Left renal pelvis (tissue), 4 donors: ENCODE measurements around the gene AFTPH. TPM values are rescaled to one million over a fixed set of nuclear protein-coding genes. Genes with fewer than 3 reads are reported as not detected.

Experiments used
- DNase-seq, 4 donors: peaks; one replicate each; pipeline ENCODE4 v3.0.0-alpha.2; 2013; ENCODE audit warnings: low read depth in 4 of 4, low spot score in 3 of 4
- polyA plus RNA-seq, 4 donors: library from polyadenylated mRNA; unstranded; fragments of 120-200 nt; gene quantifications; one replicate each; pipeline ENCODE4 v1.2.1, GENCODE V29; 2013; ENCODE audit not compliant: insufficient read length in 4 of 4

The AFTPH gene, protein sequence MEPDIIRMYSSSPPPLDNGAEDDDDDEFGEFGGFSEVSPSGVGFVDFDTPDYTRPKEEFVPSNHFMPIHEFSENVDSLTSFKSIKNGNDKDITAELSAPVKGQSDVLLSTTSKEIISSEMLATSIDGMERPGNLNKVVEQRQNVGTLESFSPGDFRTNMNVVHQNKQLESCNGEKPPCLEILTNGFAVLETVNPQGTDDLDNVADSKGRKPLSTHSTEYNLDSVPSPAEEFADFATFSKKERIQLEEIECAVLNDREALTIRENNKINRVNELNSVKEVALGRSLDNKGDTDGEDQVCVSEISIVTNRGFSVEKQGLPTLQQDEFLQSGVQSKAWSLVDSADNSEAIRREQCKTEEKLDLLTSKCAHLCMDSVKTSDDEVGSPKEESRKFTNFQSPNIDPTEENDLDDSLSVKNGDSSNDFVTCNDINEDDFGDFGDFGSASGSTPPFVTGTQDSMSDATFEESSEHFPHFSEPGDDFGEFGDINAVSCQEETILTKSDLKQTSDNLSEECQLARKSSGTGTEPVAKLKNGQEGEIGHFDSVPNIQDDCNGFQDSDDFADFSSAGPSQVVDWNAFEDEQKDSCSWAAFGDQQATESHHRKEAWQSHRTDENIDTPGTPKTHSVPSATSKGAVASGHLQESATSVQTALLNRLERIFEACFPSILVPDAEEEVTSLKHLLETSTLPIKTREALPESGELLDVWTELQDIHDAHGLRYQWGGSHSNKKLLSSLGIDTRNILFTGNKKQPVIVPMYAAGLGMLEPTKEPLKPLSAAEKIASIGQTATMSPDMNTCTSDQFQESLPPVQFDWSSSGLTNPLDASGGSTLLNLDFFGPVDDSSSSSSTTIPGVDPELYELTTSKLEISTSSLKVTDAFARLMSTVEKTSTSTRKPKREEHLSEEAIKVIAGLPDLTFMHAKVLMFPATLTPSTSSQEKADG
- polyA plus RNA-seq = 10 to 100 TPM; 30.5 to 78.5 (median 67.1) TPM

DNA sequence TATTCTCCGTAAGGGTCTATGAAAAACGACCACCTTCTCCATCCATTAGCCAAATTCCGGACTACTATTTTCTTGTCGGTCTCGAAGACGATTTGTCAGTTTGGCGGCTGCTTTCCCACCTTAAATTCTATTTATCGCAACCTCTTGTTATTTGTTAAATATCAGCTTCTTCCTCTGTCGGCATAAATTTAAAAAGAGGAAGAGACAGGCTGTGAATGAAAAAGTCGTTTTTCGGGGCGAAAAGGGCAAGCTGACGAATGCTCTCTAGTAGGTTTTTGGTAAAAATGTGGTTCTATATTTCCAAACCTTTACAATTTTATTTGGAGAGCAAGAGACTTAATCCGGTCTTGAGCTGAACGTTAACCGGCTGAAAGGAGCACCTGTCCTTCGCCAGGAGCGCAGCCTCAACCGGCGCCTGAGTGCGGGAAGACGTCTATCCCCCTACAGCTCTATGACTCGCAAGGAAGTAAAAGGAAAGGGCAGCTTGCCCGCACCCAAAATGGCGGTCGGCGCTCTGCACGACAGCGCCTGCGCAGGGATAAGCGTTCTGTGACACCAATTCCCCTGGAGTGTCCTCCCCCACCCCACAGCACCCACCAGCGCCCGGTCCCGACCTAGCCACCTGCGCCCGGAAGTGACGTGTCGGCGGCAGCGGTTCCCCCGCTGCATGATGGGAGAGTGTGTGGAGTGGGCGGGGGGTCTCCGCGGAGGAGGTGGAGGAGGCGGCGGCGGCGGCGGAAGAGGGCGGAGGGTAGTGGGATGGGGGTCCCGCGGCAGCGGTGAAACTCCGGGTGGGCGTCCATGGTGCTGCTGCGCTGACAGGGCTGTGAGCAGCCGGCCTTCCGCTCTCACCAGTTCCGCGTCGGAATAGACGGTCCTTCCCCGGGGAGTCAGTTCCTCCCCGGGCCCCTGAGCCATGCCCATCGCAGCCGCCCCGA is at the start of gene AFTPH:
Gene AFTPH (plus strand): TSS at position 663 of the 938 bp plus-strand sequence. CDS start 27,147 bp downstream, outside the sequence.
- DNase-seq = peak; percentile 94 to 96 (median 96)

DNA sequence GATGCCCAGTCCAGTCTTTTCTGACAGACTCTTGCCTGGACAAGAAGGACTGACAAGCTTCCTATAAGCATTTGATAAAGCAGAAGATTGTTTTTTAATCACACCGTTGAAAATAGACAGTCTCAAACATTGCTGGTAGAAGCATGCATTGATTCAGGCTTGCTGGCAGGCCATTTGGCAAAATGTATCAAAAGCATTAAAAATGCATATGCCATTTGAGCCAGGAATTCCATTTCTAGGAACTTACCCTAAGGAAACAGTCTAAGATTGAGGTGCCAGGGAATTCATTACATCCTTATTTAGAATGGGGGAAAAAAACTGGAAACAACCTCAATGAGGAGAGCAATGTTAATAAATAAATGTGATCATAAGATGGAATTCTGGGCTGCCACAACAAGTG is 49.5 kb upstream of the AFTPH start:
- no peak for DNase-seq

DNA sequence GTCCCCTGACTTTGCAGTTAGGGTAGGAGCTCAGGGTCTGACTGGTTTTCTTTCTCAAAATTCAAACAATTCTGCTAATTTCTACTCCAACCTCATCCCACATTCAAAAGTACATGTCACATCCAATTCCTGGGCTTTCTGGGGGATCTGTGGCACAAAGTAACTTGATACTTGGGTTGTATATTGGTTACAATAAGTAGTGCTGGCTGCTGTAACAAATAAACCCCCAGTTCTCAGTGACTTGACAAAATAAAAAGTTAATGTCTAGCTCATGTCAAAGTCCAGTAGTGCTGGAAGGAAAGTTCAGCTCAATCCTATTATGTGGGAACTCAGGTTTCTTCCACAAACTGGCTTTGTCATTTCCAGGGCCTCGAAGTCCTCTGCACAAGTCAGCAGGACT is 47.1 kb upstream of the AFTPH start:
- DNase-seq = no peak

DNA sequence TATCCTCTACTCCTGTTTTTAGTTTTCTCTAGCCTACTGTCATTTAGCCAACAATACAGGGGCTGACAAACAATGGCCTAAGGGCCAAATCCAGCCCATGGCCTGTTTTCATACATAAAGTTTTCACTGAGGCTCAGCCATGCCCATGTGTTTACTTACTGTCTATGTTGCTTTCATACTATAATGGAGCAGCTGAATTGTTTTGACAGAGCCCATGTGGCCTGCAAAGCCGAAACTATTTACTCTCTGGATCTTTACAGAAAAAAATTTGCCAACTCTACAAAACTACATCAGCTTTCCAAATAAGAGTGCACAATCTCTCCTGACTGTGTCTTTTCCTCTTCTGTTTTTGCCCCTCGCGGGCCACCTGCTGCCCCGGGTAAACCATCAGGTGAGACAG is 46.1 kb upstream of the AFTPH start:
- DNase-seq = no peak

DNA sequence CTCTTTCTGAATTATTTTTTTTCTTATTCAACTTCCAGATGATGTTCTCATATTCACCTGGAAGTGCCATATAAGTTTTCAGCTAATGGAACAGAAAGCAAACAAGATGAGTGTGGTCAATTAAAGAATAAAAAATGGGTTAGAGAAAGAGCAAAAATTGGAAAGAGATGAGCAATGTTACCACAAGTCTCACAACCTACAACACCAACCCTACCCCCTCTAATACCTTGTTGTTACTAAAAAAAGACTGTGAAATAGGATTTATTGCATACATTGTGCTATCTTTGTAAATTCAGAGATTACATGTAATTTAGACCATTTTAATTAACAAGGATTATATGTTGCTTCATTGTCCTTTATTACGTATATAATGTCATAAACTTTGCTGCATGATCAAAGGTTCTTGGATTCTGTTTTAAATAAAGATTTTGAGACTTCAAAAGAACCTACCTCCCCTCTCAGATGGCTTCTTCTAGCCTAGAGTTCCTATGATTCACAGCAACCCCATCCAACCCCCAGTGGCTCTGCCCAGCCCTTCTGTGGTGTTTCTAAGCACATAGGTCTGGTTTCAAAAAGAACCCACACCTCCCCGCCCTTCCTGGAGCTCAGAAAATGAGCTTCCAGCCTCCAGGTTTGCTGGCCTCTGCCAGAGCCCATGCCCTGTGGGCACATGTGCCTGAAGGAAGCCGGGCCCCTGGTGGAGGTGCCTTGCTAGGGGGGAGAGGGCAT is 45.5 kb upstream of the AFTPH start:
- no peak for DNase-seq

DNA sequence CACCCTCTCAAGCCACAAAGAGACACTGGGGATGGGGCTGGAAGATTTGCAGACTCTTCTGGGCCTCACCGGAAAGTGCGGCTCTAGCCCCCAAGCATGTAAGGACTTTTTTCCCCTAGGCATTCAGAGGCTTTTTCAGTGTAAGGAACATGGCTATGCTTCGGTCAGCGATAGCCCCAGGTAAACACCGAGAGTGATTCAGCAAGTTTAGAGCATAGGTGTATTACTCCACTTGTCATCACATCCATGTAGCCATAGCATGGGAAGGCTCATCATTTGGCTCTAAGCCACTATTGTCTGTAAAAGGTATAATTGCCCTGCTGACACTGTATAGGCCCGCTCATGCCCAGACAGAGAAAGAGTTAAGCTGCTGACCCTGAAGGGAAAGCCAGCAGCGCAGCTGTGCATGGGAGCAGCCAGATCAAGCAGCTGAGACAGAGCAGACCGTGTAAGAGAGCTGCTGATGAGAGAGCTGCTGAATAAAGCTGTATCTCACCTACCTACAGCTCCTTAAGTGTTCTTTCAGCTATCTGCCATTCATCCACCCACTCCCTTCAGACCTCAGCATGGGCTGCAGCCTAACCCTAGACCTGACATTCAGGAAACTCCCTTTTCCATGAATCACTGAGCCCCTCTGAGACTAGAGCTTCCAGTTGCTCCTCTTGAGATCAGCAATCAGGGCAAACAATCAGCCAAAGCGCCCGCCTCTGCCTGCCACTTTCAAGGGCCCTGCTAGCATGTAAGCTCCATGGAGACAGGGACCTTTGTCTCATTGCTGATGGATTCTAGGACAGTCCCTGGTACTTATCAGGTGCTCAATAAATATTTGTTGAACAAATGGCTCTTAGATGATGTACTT is 44.6 kb upstream of the AFTPH start:
- DNase-seq = no peak

DNA sequence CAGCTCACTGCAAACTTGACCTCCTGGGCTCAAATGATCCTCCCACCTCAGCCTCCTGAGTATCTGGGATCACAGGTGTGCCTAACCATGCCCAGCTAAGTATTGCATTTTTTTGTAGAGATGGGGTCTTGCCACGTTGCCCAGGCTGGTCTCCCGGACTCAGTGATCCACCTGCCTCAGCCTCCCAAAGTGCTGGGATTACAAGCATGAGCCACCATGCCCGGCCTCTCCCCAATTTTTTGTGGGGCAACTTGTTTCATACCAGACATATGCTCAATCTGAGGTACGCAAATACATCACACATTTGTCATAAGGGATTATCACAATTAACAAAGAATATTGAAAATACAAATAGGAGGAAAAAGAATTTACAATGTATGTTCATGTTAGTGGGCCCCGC is 42.5 kb upstream of the AFTPH start:
- DNase-seq = no peak

DNA sequence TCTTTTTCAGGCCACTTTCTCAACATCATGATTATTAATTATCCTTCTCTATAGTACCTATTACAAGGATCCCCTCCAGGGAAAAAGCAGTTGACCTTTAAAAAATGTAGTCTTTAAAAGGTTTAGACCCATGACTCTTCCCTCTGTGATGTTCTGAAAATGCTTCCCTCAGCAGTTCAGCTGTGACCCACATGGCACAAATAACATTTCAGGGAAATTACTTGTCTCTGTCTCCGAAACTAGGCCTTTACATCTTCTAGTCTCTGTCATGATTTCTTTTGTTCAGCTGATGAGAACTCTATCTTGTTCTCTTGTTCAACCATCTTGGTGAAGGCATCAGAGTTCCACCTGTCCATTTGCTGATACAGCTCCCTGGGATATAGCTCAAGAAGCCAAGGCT is 41.9 kb upstream of the AFTPH start:
- DNase-seq = no peak

DNA sequence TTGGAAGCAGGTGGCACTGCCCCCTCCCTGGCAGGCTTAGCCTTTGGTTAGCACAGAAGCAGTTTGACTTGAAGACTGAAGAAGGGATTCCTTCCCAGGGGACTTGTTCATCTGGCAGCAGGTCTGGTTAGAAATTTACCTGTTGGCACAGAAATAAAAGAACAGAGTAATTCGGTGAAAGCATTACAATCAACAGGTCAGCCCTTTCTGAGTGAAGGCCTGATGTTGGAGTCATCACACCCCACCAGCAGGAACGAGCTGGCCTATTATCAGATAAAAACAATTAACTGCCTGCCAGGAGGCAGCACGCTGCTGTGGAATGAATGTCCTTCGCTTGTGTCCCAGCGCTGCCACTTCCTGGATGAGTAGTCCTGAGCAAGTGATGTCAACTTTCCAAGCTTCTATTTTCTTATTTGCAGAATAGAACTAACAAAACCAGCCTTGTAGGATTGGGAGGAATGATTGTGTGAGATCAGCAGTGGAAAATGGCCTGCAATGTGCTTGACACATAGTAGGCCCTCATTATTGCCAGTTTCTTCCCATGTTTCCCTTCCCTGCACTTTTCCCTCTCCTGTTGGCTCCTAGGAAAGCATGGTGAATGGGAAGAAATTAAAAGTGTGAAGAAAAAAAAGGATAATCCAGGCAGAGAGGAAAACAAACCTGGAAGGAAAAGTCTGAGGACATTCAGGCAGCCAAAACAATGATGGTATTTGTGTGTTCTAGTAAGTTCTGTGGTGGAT is 41.2 kb upstream of the AFTPH start:
- DNase-seq = no peak

DNA sequence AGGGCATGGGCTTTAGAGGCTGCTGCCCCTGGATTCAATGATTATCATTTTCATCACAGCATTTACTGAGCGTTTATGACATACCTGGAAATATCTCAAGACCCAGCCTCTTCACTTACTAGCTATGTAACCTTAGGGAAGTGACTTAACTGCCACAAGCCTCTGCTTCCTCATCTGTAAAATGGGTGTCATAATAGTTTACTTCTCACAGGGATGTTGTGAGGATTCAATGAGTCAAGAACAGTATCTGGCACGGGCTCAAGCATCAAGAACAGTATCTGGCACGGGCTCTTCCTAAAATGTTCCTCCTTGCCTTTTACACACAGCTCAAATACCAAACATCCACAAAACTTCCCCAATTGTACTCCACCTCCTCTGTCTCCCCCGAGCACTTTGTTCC is 38.8 kb upstream of the AFTPH start:
- no peak for DNase-seq

DNA sequence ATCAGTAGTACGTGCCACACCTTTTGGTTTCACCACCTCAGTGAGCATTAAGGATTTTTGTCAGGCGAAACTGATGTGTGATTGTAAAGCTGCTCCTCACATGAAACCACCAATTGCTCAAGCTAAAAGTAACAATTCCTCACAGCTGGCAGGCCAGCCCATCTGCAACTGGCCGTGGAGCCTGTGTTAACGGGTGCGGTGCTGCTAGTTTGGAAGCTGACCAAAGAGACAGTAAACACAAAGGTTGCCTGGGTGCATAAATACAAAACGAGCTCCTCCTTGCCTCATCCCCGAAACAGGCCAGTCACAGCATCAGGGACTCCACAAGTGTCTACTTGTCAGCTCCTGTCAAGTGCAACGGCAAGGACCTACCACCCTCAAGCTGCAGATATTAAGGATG is 38.2 kb upstream of the AFTPH start:
- no peak for DNase-seq

DNA sequence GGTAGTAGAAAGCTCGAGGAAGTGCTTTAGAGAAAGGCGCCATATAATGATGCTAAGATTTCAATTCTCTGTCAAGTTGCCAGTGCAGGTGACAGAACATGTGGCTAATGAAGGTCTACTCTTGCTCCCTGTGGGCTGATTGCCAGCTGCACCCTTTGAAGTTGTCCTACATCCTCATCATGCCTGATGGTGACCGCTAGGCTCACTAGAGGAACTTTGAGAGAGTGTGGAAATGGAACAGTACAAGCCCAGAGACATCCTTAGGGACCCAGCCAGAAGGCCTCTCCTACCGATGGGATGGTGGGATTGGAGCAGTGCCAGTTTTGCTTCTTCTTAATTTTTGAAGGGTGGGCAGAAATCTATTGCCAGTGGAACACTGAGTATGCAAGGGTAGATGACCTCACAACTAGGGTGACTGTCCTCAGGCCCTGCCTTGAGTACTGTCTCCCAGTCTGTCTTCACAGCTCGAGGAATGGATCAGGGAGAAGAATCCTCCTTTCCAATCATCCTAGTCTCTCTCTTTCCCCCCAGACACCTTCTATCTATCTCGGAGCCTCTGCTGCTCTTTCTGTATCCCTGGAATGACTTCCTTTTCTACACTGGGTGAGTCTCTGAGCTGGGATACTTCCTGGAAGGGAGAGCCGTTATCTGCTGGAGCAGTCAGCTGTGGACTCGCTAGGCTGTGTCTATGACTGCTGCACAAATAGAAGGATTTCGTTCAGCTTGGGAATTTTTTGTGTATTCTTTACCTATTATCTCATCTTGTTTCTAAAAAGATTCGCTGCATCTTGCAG is 36.7 kb upstream of the AFTPH start:
- no peak for DNase-seq

DNA sequence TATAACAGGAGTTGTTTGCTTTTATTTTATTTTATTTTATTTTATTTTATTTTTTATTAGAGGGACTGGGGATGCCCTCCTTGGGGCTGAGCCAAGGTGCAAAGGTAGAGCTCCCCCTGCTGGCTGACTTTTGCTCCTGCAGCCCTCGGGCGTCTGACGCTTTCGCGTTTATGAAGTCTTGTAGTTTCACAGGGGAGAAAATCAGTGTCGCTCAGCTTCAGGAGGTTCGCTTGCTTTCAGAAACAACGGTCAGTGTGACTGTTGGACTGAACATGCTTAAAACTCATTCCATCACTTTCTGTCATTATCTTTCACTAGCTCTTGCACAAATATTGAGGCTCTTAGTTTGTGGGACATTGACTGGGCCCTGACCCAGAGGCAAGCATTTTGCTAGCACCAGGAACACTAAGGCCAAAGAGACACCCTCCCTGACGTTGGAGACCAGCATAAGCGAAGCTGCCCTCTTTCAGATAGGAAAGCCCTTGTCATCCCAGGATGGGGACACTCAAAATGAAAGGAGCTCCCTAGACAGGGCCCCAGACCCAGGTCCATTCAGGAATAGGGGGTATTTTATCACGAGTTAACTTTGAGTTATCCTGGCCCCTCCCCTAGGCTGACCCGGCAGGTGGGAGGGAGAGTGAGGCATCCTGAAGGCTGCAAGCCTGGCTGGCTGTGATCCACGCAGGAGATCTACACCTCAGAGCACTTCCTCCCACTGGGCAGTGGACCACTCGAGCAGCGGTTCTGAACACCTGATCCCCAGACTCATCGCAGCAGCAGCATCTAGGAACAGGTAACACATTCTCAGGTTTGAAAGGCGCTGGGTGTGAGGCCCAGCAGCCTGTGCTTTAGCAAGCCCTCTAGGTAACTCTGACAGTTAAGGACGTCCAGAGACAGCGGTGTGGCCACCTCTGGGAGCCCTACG is 35.8 kb upstream of the AFTPH start:
- peak; percentile 29 to 45 (median 41) for DNase-seq

DNA sequence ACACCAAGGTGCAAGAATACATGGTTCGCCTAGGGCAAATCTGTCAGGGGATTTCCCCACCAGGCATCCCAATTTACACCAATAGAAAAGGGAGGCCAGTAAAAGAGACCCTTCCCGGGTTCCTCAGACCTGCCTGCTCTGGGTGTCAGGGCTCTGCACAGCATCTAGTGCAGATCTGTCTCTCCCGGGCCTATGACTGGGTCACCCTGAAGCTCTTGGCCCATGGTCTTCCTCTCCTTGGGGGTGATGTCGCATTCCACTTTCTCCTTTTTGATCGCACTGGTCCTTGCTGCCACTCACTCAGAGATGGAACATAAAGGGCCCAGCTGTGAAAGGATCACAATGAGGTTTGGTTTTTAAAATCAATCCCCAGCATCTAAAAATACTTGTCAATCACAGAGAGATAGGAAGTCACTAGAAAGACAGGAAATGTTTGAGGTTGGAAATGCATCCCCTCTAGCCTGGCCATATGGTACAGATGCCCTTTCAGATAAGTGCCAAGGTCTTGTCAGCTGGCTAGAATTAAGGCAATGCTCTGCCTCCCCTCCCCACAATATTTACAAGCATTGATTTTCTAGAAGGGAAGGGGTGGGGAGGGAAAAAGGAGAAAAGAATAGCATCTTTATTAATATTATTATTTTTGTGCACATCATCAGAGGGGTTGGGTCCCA is 34.9 kb upstream of the AFTPH start:
- no peak for DNase-seq

DNA sequence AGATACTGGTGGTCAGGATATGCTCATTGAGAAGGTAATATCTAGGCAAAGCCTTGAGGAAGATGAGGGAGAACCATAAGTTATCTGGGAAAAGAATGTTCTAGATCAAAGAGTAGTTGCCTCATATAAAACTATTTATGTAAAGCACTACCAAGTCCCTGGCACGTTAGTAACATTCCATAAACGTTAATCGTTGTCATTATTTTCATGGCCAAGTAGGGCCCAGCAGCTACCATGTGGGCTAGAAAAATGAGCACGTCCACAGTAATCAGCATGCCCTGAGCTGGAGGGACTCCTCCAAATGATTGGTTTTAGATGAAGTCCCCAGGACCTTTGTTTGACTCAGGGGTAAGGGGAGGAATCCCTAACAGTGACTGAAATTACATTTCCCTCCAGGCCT is 32.7 kb upstream of the AFTPH start:
- no peak for DNase-seq

DNA sequence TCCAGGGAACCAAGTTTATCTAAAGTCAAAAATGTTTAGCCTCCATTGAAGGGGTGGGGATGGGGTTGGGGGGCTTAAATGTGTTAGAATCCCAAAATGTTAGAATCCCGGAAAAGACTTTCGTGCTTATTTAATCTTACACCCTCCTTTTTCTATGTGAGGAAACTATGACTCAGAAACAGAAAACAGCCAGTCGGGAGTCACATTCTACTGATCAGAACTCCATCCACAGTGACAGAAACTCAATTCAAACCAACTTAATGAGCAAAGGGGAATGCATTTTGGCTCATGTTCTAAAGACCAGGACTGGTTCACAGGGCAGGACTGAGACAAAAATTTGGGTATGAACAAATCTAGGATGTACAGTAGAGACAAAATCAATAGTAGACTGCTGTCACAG is 31.9 kb upstream of the AFTPH start:
- no peak for DNase-seq
